Measurements from ENCODE around the gene IL12RB1.
"Not testable (repeated sequence)": the region's sequence is repeated elsewhere in the genome, so short reads cannot be mapped to it uniquely, and the experiment has no call there.

GRCh38 chr19:18031401-18031800 lies 55.3 kb downstream of the IL12RB1 start:
- TF ChIP-seq EP300, CTCF, POLR2AphosphoS5, POLR2A (IDR thresholded peaks at IDR 0.05): not testable (repeated sequence)

Data from stomach (tissue), 4 donors.